ENCODE data around the gene TTC36. TPM values are rescaled to one million over a fixed set of nuclear protein-coding genes. Genes with fewer than 3 reads are reported as not detected.

TTC36 gene
- total RNA-seq, 1 experiment from 2014 or later: 0.38 TPM

DNA sequence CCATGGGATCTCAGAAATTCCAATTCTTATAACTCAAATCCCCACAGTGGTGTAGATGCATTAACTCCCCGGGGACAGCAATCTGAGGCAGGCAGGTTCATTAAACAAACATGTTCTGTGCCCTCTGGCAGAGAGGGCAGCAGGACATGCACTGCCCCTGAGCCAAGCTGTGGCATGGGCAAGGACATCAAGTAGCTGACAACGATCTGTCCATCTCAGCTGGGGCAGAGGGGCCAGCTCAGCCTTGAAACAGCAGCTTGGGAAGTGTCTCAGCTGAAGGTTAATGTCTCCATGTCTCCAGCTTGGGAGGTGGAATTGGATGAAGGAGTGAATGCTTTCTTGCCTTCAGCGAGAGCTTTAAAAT, 17.4 kb downstream of the TTC36 start:
- Mint-ChIP-seq H3K36me3 (ENCODE audit: insufficient read depth, unreplicated experiment) (no peaks in the 10 kb centered on the region), H3K9me3 (ENCODE audit: low read depth, unreplicated experiment) (no peaks in the 10 kb centered on the region), H3K4me3 (ENCODE audit: low read depth, unreplicated experiment) (no peak overlapping the region), H3K4me1 (ENCODE audit: low read depth, unreplicated experiment) (no peaks in the 10 kb centered on the region), H3K27me3 (ENCODE audit: unreplicated experiment) (no peaks in the 10 kb centered on the region), H3K27ac (ENCODE audit: unreplicated experiment) (no peak overlapping the region)
- TF ChIP-seq, protein P1, sequence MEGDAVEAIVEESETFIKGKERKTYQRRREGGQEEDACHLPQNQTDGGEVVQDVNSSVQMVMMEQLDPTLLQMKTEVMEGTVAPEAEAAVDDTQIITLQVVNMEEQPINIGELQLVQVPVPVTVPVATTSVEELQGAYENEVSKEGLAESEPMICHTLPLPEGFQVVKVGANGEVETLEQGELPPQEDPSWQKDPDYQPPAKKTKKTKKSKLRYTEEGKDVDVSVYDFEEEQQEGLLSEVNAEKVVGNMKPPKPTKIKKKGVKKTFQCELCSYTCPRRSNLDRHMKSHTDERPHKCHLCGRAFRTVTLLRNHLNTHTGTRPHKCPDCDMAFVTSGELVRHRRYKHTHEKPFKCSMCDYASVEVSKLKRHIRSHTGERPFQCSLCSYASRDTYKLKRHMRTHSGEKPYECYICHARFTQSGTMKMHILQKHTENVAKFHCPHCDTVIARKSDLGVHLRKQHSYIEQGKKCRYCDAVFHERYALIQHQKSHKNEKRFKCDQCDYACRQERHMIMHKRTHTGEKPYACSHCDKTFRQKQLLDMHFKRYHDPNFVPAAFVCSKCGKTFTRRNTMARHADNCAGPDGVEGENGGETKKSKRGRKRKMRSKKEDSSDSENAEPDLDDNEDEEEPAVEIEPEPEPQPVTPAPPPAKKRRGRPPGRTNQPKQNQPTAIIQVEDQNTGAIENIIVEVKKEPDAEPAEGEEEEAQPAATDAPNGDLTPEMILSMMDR (IDR thresholded peaks at IDR 0.05; ENCODE audit: unreplicated experiment): no peak
- CTCF ChIA-PET: interaction anchor here (0.6 kb wide), 1 partner anchor 63 kb away, joined by 3 read pairs; the partner anchor contains the start of gene PHLDB1
- intact Hi-C loops (cut with micrococcal nuclease; ENCODE audit: unreplicated experiment): no loop called here
- DNase-seq: no peak
- BruUV-seq (replicated peaks): no TSS peak

DNA sequence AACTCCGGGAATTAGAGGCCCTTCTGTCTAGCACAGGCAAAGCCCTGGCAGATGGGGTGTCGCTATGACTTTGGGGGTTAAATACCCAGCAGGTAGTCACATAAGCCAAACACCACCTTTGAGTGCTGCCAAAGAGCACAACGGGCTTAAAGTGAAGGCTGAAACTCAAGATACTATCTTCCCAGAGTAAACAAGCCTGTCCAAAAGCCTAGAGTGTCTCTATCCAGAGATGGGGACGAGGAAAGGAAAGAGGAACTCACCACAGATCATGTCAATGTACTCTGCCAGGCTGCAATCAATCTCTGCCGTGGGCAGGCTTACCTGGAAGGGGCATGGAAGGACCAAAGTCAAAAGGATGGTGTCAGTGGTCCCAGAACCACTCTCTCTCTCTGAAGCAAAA, 18.3 kb downstream of the TTC36 start:
- no TSS peak for BruUV-seq (replicated peaks)
- no peak overlapping the region for H3K27ac Mint-ChIP-seq (ENCODE audit: unreplicated experiment)
- H3K4me3 Mint-ChIP-seq (ENCODE audit: low read depth, unreplicated experiment): no peak overlapping the region
- no peaks in the 10 kb centered on the region for H3K9me3 Mint-ChIP-seq (ENCODE audit: low read depth, unreplicated experiment)
- DNase-seq: no peak
- intact Hi-C loops (cut with micrococcal nuclease; ENCODE audit: unreplicated experiment): no loop called here
- H3K4me1 Mint-ChIP-seq (ENCODE audit: low read depth, unreplicated experiment): no peaks in the 10 kb centered on the region
- CTCF ChIA-PET: no interaction called here
- H3K36me3 Mint-ChIP-seq (ENCODE audit: insufficient read depth, unreplicated experiment): no peaks in the 10 kb centered on the region
- TF ChIP-seq, protein P1 (IDR thresholded peaks at IDR 0.05; ENCODE audit: unreplicated experiment): no peak
- no peaks in the 10 kb centered on the region for H3K27me3 Mint-ChIP-seq (ENCODE audit: unreplicated experiment)

DNA sequence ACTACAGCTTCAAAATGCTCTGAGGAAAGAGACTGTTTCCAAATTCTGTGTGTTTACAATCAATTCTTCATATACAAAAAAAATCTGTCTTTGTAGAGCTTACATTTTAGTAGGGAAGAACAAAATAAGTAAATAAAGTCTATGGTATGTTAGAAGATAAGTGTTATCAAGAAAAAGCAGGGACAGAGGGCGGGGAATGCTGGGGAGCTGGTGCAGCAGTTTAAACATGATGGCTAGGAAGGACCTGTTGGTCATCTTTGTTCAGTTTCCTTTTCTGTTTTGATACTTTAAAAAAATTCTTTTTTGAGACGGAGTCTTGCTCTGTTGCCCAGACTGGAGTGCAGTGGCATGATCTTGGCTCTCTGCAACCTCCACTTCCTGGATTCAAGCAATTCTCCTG, 19.9 kb downstream of the TTC36 start:
- no peaks in the 10 kb centered on the region for H3K36me3 Mint-ChIP-seq (ENCODE audit: insufficient read depth, unreplicated experiment)
- H3K27me3 Mint-ChIP-seq (ENCODE audit: unreplicated experiment): no peaks in the 10 kb centered on the region
- DNase-seq: no peak
- H3K9me3 Mint-ChIP-seq (ENCODE audit: low read depth, unreplicated experiment): no peaks in the 10 kb centered on the region
- H3K27ac Mint-ChIP-seq (ENCODE audit: unreplicated experiment): no peak overlapping the region
- intact Hi-C loops (cut with micrococcal nuclease; ENCODE audit: unreplicated experiment): no loop called here
- BruUV-seq (replicated peaks): no TSS peak
- H3K4me3 Mint-ChIP-seq (ENCODE audit: low read depth, unreplicated experiment): no peak overlapping the region
- TF ChIP-seq, protein P1 (IDR thresholded peaks at IDR 0.05; ENCODE audit: unreplicated experiment): no peak
- no peaks in the 10 kb centered on the region for H3K4me1 Mint-ChIP-seq (ENCODE audit: low read depth, unreplicated experiment)
- CTCF ChIA-PET: no interaction called here

DNA sequence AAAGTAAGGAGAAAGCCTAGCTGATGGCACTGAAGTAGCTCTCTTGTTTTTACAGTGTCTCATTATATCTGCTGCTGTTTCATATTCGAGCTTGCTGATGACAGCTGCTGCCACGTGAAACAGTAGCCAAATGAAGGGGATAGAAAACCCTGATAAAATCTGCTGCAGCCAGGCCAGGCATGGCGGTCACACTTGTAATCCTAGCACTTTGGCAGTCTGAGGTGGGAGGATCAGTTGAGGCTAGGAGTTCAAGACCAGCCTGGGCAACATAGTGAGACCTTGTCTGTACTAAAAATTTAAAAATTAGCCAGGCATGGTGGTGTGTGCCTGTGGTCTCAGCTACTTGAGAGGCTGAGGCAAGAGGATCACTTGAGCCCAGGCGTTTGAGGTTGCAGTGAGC, 25.1 kb downstream of the TTC36 start:
- H3K4me1 Mint-ChIP-seq (ENCODE audit: low read depth, unreplicated experiment): no peaks in the 10 kb centered on the region
- intact Hi-C loops (cut with micrococcal nuclease; ENCODE audit: unreplicated experiment): no loop called here
- no peaks in the 10 kb centered on the region for H3K36me3 Mint-ChIP-seq (ENCODE audit: insufficient read depth, unreplicated experiment)
- CTCF ChIA-PET: no interaction called here
- H3K27ac Mint-ChIP-seq (ENCODE audit: unreplicated experiment): no peak overlapping the region
- no peak for DNase-seq
- no peaks in the 10 kb centered on the region for H3K27me3 Mint-ChIP-seq (ENCODE audit: unreplicated experiment)
- TF ChIP-seq, protein P1 (IDR thresholded peaks at IDR 0.05; ENCODE audit: unreplicated experiment): no peak
- no peak overlapping the region for H3K4me3 Mint-ChIP-seq (ENCODE audit: low read depth, unreplicated experiment)
- no TSS peak for BruUV-seq (replicated peaks)
- H3K9me3 Mint-ChIP-seq (ENCODE audit: low read depth, unreplicated experiment): no peaks in the 10 kb centered on the region

DNA sequence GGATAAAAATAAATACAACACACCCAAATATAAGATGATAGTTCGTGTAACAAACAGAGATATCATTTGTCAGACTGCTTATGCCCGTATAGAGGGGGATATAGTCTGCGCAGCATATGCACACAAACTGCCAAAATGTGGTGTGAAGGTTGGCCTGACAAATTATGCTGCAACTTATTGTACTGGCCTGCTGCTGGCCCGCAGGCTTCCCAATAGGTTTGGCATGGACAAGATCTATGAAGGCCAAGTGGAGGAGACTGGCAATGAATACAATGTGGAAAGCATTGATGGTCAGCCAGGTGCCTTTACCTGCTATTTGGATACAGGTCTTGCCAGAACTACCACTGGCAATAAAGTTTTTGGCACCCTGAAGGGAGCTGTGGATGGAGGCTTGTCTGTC, 33.5 kb downstream of the TTC36 start:
- H3K9me3 Mint-ChIP-seq (ENCODE audit: low read depth, unreplicated experiment): no peaks in the 10 kb centered on the region
- H3K4me1 Mint-ChIP-seq (ENCODE audit: low read depth, unreplicated experiment): no peaks in the 10 kb centered on the region
- no peak overlapping the region for H3K4me3 Mint-ChIP-seq (ENCODE audit: low read depth, unreplicated experiment)

More for the DNA sequence above, 33.5 kb downstream of the TTC36 start:
- DNase-seq: no peak
- CTCF ChIA-PET: no interaction called here
- TF ChIP-seq, protein P1 (IDR thresholded peaks at IDR 0.05; ENCODE audit: unreplicated experiment): no peak
- Mint-ChIP-seq H3K27me3 (ENCODE audit: unreplicated experiment) (no peaks in the 10 kb centered on the region), H3K27ac (ENCODE audit: unreplicated experiment) (no peak overlapping the region), H3K36me3 (ENCODE audit: insufficient read depth, unreplicated experiment) (peaks cover 4% of the 10 kb centered on the region)
- intact Hi-C loops (cut with micrococcal nuclease; ENCODE audit: unreplicated experiment): no loop called here
- BruUV-seq (replicated peaks): no TSS peak

Measured in Calu3 (cell line).